Transverse colon (tissue), 4 donors: ENCODE results near the gene KLK11. TPM values are rescaled to one million over a fixed set of nuclear protein-coding genes. Genes with fewer than 3 reads are reported as not detected.

ENCODE experiments used
- DNase-seq: peaks from one replicate; pipeline ENCODE4 v3.0.0-alpha.2; 2019
- H3K27ac ChIP-seq, 4 donors: fragments of 200-600 bp; sonication (generic); 2 replicates each; pipeline ENCODE4 v1.5.1; 2016 to 2018; ENCODE audit warnings: inconsistent platforms in 4 of 4
- H3K27me3 ChIP-seq: fragments of 200-600 bp; sonication (generic); 2 replicates; pipeline ENCODE4 v1.5.1; 2017; ENCODE audit warnings: inconsistent platforms
- H3K36me3 ChIP-seq, 4 donors: fragments of 200-600 bp; sonication (generic); 2 replicates each; pipeline ENCODE4 v1.5.1; 2017 to 2019; ENCODE audit warnings: inconsistent platforms in 4 of 4
- H3K4me1 ChIP-seq, 4 donors: fragments of 200-600 bp; sonication (generic); 2 replicates each; pipeline ENCODE4 v1.5.1; 2017 to 2020; ENCODE audit warnings: inconsistent platforms in 4 of 4
- H3K4me3 ChIP-seq, 4 donors: fragments of 200-600 bp; sonication (generic); 1 replicate in 1 of 4; 2 replicates in 3 of 4; pipeline versions ENCODE4 v1.5.1 to v1.6.1; 2017 to 2019; ENCODE audit warnings: inconsistent platforms in 4 of 4
- H3K9me3 ChIP-seq, 2 donors: fragments of 200-600 bp; sonication (generic); 2 replicates each; pipeline ENCODE4 v1.5.1; 2017 to 2019; ENCODE audit warnings: inconsistent platforms in 2 of 2
- EP300 ChIP-seq: sonication (generic); formaldehyde crosslinking; IDR thresholded peaks from one replicate; pipeline ENCODE4 v1.6.1; 2017; ENCODE audit warnings: antibody characterized with exemption, low read depth
- POLR2A ChIP-seq: fragments of 450-650 bp; IDR thresholded peaks from one replicate; pipeline ENCODE4 v1.6.1; 2016; ENCODE audit warnings: antibody characterized with exemption, mild to moderate bottlenecking, moderate library complexity
- POLR2AphosphoS5 ChIP-seq, 3 donors: sonication (generic); formaldehyde crosslinking; IDR thresholded peaks; one replicate each; pipeline ENCODE4 v1.6.1; 2016; ENCODE audit warnings: antibody characterized with exemption in 3 of 3
- WGBS, 2 donors: methylation state at CpG; one replicate each; pipeline ENCODE4 v1.1.5; 2018; ENCODE audit warnings: low coverage in 1 of 2; 5-methylcytosine and 5-hydroxymethylcytosine counted together
- in situ Hi-C, 4 donors: fragments of 200-750 bp; cut with MboI; loops; one replicate each; pipeline versions ENCODE4 v1.15.0 to v1.15.1; 2017; ENCODE audit warnings: low sequenced_read_pairs in 3 of 4, low pct_ligation_motif_present in 1 of 4, low pct_unique_long_range_greater_than_20kb in 1 of 4
- intact Hi-C: fragments of 100-400 bp; cut with DNase I; formaldehyde crosslinking; loops from one replicate; pipeline ENCODE4 v1.15.1; 2023; ENCODE audit warnings: low total_unique reads
- total RNA-seq, 4 donors: library from RNA; depleted of rRNA; stranded (reverse); fragments of >200 nt; gene quantifications; one replicate each; pipeline ENCODE4 v1.1.0, GENCODE V29; 2016
- TF ChIP-seq, protein P1 (sequence below), 5 experiments: fragments of 200-600 bp in 3 of 5; fragments of 450-650 bp in 2 of 5; sonication (generic) in 3 of 5; IDR thresholded peaks; 1 replicate in 2 of 5; 2 replicates in 3 of 5; pipeline ENCODE4 v1.5.1; 2016 to 2017; ENCODE audit warnings: antibody characterized with exemption in 5 of 5, inconsistent platforms in 3 of 5, mild to moderate bottlenecking in 2 of 5, moderate library complexity in 1 of 5

Gene KLK11
- total RNA-seq, 4 donors from 2014 or later, result 0.55 to 0.79 TPM; not detected in 2

- H3K36me3 ChIP-seq, result no peaks in the 10 kb centered on the region
- peaks cover 3% of the 10 kb centered on the region for H3K27me3 ChIP-seq
- in situ Hi-C loops (no loop called here), intact Hi-C loops (no loop called here)
- no peak overlapping the region for H3K27ac ChIP-seq
- no peaks in the 10 kb centered on the region for H3K9me3 ChIP-seq
- WGBS, 2 donors, result 16 to 33% methylated on average over 1 to 4 of the region's 4 CpGs
- TF ChIP-seq, protein P1, sequence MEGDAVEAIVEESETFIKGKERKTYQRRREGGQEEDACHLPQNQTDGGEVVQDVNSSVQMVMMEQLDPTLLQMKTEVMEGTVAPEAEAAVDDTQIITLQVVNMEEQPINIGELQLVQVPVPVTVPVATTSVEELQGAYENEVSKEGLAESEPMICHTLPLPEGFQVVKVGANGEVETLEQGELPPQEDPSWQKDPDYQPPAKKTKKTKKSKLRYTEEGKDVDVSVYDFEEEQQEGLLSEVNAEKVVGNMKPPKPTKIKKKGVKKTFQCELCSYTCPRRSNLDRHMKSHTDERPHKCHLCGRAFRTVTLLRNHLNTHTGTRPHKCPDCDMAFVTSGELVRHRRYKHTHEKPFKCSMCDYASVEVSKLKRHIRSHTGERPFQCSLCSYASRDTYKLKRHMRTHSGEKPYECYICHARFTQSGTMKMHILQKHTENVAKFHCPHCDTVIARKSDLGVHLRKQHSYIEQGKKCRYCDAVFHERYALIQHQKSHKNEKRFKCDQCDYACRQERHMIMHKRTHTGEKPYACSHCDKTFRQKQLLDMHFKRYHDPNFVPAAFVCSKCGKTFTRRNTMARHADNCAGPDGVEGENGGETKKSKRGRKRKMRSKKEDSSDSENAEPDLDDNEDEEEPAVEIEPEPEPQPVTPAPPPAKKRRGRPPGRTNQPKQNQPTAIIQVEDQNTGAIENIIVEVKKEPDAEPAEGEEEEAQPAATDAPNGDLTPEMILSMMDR (IDR thresholded peaks at IDR 0.05), result no peak
- TF ChIP-seq EP300 (no peak), POLR2AphosphoS5 (IDR thresholded peaks at IDR 0.05) (no peak), POLR2A (no peak)
- DNase-seq, result no peak
- H3K4me3 ChIP-seq, result no peak overlapping the region
- no peaks in the 10 kb centered on the region for H3K4me1 ChIP-seq
Observed at GRCh38 chr19:51047031-51047335, 20.6 kb upstream of the KLK11 start.

DNA sequence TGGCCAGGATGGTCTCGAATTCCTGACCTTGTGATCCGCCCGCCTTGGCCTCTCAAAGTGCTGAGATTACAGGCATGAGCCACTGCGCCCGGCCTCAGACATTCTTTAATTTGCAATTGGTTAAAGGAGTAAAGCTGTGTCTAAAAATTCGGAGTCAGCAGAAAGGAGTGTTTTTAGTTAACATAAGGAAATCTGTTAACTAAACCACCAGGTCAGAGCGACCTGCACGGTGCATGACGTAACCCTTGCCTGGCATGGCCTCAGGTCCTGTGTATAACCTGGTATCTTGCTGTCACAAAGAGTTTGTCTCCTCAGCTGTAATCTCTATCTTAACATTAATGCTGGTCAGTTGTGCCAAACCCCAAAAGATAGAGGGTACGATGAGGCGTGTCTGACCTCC lies 17.9 kb upstream of the KLK11 start:
- H3K4me3 ChIP-seq, result no peak overlapping the region
- no peak for TF ChIP-seq POLR2AphosphoS5 (IDR thresholded peaks at IDR 0.05)
- TF ChIP-seq POLR2A, result no peak
- TF ChIP-seq, protein P1 (IDR thresholded peaks at IDR 0.05), result no peak
- TF ChIP-seq EP300, result no peak
- DNase-seq, result no peak
- H3K4me1 ChIP-seq, result no peaks in the 10 kb centered on the region
- WGBS, 2 donors, result 83 to 84% methylated on average over 3 to 11 of the region's 11 CpGs
- intact Hi-C loops, result no loop called here
- no peak overlapping the region for H3K27ac ChIP-seq
- in situ Hi-C loops, result no loop called here
- peaks cover 3% of the 10 kb centered on the region for H3K27me3 ChIP-seq
- no peaks in the 10 kb centered on the region for H3K9me3 ChIP-seq
- H3K36me3 ChIP-seq, result no peaks in the 10 kb centered on the region

DNA sequence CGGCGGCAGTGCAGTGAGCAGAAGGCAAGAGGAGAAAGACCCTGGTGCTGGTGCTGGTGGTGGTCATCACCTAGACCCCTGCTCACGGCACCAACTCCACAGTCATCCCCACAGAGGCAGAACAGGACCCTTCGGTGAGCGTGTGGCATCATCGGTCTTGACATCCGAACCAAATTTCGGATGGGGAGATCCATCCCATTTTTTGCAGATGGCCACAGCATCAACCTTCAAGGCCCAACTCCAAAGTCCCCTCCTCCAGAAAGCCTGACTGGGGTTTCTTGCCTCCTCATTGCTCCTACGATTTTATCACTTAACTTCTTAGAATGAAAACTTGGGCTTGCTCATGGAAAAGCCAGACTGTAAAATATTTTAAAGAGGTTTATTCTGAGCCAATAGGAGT lies 17.1 kb upstream of the KLK11 start:
- H3K4me1 ChIP-seq, result no peaks in the 10 kb centered on the region
- TF ChIP-seq POLR2A (no peak), POLR2AphosphoS5 (IDR thresholded peaks at IDR 0.05) (no peak), EP300 (no peak)
- TF ChIP-seq, protein P1 (IDR thresholded peaks at IDR 0.05), result no peak
- 67 to 83% methylated on average over 1 to 9 of the region's 9 CpGs for WGBS, 2 donors
- no peaks in the 10 kb centered on the region for H3K9me3 ChIP-seq
- no peak for DNase-seq
- no peak overlapping the region for H3K4me3 ChIP-seq
- in situ Hi-C loops (no loop called here), intact Hi-C loops (no loop called here)
- H3K36me3 ChIP-seq, result no peaks in the 10 kb centered on the region
- no peak overlapping the region for H3K27ac ChIP-seq
- peaks cover 3% of the 10 kb centered on the region for H3K27me3 ChIP-seq

DNA sequence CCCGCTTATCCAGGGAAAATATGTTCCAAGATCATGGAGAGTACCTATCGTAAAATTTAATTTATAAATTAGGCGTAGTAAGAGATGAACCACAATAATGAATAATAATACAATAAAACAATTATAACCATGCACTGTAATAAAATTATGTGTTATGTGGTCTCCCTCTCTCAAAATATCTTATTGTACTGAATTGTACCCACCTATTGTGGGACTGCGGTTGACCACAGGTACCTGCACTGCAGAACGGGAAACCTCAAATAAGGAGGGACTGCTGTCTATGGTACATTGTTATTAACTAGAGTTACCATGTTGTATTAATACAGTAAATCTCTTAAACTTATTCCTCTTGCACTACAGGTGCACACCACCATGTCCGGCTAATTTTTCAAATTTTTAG lies 13.7 kb upstream of the KLK11 start:
- no peak overlapping the region for H3K27ac ChIP-seq
- TF ChIP-seq, protein P1 (IDR thresholded peaks at IDR 0.05), result no peak
- no peak for TF ChIP-seq EP300
- no peak for TF ChIP-seq POLR2A
- TF ChIP-seq POLR2AphosphoS5 (IDR thresholded peaks at IDR 0.05), result no peak
- no peaks in the 10 kb centered on the region for H3K9me3 ChIP-seq
- no peaks in the 10 kb centered on the region for H3K27me3 ChIP-seq
- intact Hi-C loops, result no loop called here
- no peaks in the 10 kb centered on the region for H3K36me3 ChIP-seq
- no peak overlapping the region for H3K4me3 ChIP-seq
- no peaks in the 10 kb centered on the region for H3K4me1 ChIP-seq
- in situ Hi-C loops, result no loop called here
- no peak for DNase-seq
- WGBS, 2 donors, result 83 to 84% methylated on average over 5 to 6 of the region's 6 CpGs
